C4-2B (cell line): ENCODE data around the gene CBLL1.

ENCODE experiments used
- CTCF ChIP-seq: fragments of 450-650 bp; conservative IDR thresholded peaks from 2 replicates; pipeline ENCODE4 v1.5.1; 2017; ENCODE audit warnings: mild to moderate bottlenecking
- ZFX ChIP-seq: fragments of 450-650 bp; IDR thresholded peaks from 2 replicates; pipeline ENCODE4 v1.6.1; 2017

- TF ChIP-seq CTCF (no peak), ZFX (no peak)
These were observed 48.4 kb downstream of the CBLL1 start for GRCh38 chr7:107792364-107792763.
